Thoracic aorta (tissue), 2 donors: ENCODE measurements around the gene MYOZ1. TPM values are rescaled to one million over a fixed set of nuclear protein-coding genes. Genes with fewer than 3 reads are reported as not detected.
"Not testable (repeated sequence)": the region's sequence is repeated elsewhere in the genome, so short reads cannot be mapped to it uniquely, and the experiment has no call there.

Source experiments
- ATAC-seq: fragments of 150-250 bp; one replicate; pipeline ENCODE4 v1.8.0; 2017; ENCODE audit warnings: low read depth; ENCODE audit not compliant: insufficient number of reproducible peaks, low FRiP score
- DNase-seq: peaks from one replicate; pipeline ENCODE4 v3.0.0-alpha.2; 2020; ENCODE audit warnings: low spot score
- H3K27ac ChIP-seq, 2 donors: fragments of 200-600 bp; sonication (generic); 1 replicate in 1 of 2; 2 replicates in 1 of 2; pipeline ENCODE4 v1.5.1; 2016; ENCODE audit warnings: mild to moderate bottlenecking in 2 of 2, moderate library complexity in 2 of 2
- H3K27me3 ChIP-seq: fragments of 200-600 bp; sonication (generic); replicated peaks from 2 replicates; pipeline ENCODE4 v1.6.0; 2016; ENCODE audit warnings: mild to moderate bottlenecking; ENCODE audit not compliant: insufficient read depth
- H3K36me3 ChIP-seq: fragments of 200-600 bp; sonication (generic); one replicate; pipeline ENCODE4 v1.5.1; 2016
- H3K4me1 ChIP-seq, 2 donors: fragments of 200-600 bp; sonication (generic); 1 replicate in 1 of 2; 2 replicates in 1 of 2; pipeline versions ENCODE4 v1.5.1 to v1.6.0; 2016; ENCODE audit warnings: low read depth in 2 of 2, mild to moderate bottlenecking in 1 of 2; ENCODE audit not compliant: control insufficient read depth in 1 of 2
- H3K4me3 ChIP-seq: fragments of 200-600 bp; sonication (generic); 2 replicates; pipeline ENCODE4 v1.5.1; 2016; ENCODE audit warnings: mild to moderate bottlenecking
- H3K9me3 ChIP-seq: fragments of 200-600 bp; sonication (generic); 2 replicates; pipeline ENCODE4 v1.5.1; 2016
- total RNA-seq, 2 donors: library from RNA; depleted of rRNA; stranded (reverse); fragments of >200 nt; gene quantifications; one replicate each; pipeline versions ENCODE4 v1.1.0 to v1.2.3, GENCODE V29; 2016
- TF ChIP-seq, protein P1 (sequence below): fragments of 200-600 bp; sonication (generic); IDR thresholded peaks from one replicate; pipeline ENCODE4 v1.5.1; 2019; ENCODE audit warnings: antibody characterized with exemption

Gene MYOZ1
- total RNA-seq, 2 donors from 2014 or later, result 5.9 to 14.2 TPM

DNA sequence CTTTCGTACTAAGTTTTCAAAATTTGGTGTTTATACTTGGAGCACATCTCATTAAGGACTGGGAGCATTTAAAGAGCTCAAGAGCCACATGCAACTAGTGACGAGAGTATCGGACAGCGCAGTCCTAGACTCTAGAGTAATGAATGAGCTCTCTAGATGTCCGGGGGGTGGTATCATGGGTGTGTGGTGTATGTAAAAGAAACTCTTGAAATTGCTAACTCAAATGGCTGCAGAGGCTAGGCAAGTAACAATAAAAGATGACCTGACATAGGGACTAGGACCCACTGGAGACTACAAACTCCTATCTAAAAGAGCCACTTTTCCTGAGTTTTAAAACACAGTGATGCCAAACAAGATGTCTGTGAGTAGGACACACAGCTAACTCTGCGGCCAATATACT lies 14.0 kb downstream of the MYOZ1 start:
- Histone ChIP-seq H3K27ac (no peak overlapping the region), H3K27me3 (no peaks in the 10 kb centered on the region), H3K4me1 (peaks cover 3 to 15% of the 10 kb centered on the region in 2 donors), H3K36me3 (no peaks in the 10 kb centered on the region), H3K4me3 (no peak overlapping the region), H3K9me3 (no peaks in the 10 kb centered on the region)
- TF ChIP-seq, protein P1, sequence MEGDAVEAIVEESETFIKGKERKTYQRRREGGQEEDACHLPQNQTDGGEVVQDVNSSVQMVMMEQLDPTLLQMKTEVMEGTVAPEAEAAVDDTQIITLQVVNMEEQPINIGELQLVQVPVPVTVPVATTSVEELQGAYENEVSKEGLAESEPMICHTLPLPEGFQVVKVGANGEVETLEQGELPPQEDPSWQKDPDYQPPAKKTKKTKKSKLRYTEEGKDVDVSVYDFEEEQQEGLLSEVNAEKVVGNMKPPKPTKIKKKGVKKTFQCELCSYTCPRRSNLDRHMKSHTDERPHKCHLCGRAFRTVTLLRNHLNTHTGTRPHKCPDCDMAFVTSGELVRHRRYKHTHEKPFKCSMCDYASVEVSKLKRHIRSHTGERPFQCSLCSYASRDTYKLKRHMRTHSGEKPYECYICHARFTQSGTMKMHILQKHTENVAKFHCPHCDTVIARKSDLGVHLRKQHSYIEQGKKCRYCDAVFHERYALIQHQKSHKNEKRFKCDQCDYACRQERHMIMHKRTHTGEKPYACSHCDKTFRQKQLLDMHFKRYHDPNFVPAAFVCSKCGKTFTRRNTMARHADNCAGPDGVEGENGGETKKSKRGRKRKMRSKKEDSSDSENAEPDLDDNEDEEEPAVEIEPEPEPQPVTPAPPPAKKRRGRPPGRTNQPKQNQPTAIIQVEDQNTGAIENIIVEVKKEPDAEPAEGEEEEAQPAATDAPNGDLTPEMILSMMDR, result no peak
- DNase-seq (no peak), ATAC-seq (no peak)

DNA sequence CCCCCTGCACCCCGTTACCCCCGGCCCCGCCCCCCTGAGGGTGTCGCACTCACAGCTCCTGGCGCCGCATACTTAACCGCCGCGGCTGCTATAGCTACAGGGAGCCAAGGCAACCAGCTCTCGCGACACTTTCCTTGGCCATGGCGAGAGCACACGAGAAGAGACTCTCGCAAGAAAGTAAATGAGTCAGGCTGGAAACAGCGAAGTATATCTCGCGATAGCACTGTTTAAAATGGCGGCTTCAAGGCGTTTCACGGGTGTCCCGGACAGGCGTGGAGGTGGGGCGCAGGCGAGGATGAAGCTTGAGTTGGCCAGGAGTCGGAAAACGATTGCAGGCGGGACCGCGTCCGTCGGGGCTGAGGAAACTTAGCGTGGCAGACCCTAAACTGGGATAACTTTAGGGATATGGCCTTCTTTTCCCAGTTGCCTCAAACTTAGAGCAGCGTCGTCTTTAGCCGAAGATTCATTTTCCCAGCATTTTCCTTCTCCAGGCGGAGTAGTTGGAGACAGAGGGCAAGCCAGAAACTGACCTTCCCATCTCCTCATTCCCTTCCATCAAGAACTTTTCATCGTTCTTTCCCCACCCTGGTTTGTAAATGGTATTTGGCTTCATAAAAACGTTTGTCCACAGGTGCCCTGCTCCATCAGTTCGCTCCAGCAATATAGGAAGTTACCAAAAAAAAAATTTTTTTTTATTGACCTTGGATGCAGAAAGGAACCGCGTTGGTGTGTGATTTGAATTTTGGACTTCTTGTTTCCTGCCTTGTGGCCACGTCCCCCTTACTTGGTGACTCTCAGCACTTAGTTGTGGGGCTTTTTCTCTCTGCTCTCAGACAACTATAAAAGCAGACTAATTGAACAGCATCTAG lies 15.2 kb downstream of the MYOZ1 start:
- peak overlapping the region; percentile 91 for H3K4me3 ChIP-seq
- no peaks in the 10 kb centered on the region for H3K27me3 ChIP-seq
- H3K36me3 ChIP-seq, result no peaks in the 10 kb centered on the region
- peaks cover 3 to 15% of the 10 kb centered on the region in 2 donors for H3K4me1 ChIP-seq
- peak overlapping the region; percentile 71 to 78 for H3K27ac ChIP-seq
- ATAC-seq (peak; percentile 94), DNase-seq (peak; percentile 94)
- no peaks in the 10 kb centered on the region for H3K9me3 ChIP-seq
- TF ChIP-seq, protein P1, result no peak

- H3K4me3 ChIP-seq, result peak overlapping the region; percentile 91
- TF ChIP-seq, protein P1, result no peak
- peaks cover 3 to 15% of the 10 kb centered on the region in 2 donors for H3K4me1 ChIP-seq
- H3K27me3 ChIP-seq, result no peaks in the 10 kb centered on the region
- ATAC-seq (peak; percentile 6), DNase-seq (no peak)
- H3K9me3 ChIP-seq, result no peaks in the 10 kb centered on the region
- no peaks in the 10 kb centered on the region for H3K36me3 ChIP-seq
- H3K27ac ChIP-seq, result peak overlapping the region; percentile 71 to 78
Measured at GRCh38 chr10:73625004-73625883, 16.0 kb downstream of the MYOZ1 start.

GRCh38 chr10:73623056-73623455 lies 18.2 kb downstream of the MYOZ1 start:
- no peak overlapping the region for H3K4me3 ChIP-seq
- no peaks in the 10 kb centered on the region for H3K36me3 ChIP-seq
- H3K27ac ChIP-seq, result no peak overlapping the region
- no peaks in the 10 kb centered on the region for H3K27me3 ChIP-seq
- ATAC-seq, result no peak
- DNase-seq, result no peak
- H3K9me3 ChIP-seq, result no peaks in the 10 kb centered on the region
- peaks cover 3 to 15% of the 10 kb centered on the region in 2 donors for H3K4me1 ChIP-seq
- TF ChIP-seq, protein P1, result no peak

- H3K4me1 ChIP-seq, H3K4me3 ChIP-seq, H3K9me3 ChIP-seq, ATAC-seq, H3K36me3 ChIP-seq, H3K27ac ChIP-seq, DNase-seq, H3K27me3 ChIP-seq: not testable (repeated sequence)
Measured at GRCh38 chr10:73620974-73621373, 20.3 kb downstream of the MYOZ1 start.

GRCh38 chr10:73617143-73617542 lies 24.1 kb downstream of the MYOZ1 start:
- H3K4me1 ChIP-seq, H3K9me3 ChIP-seq, DNase-seq, H3K27ac ChIP-seq, H3K27me3 ChIP-seq, ATAC-seq, H3K36me3 ChIP-seq, H3K4me3 ChIP-seq: not testable (repeated sequence)
